ENCODE measurements around the gene RNF212B.
"Not testable (repeated sequence)": the region's sequence is repeated elsewhere in the genome, so short reads cannot be mapped to it uniquely, and the experiment has no call there.

The RNF212B gene

GRCh38 chr14:23207146-23207540 lies 30.6 kb upstream of the RNF212B start:
- no peak for DNase-seq (ENCODE audit: low read depth)
- TF ChIP-seq POLR2A (IDR thresholded peaks at IDR 0.05; ENCODE audit: extremely low read depth, insufficient read length), result no peak
- no peak for TF ChIP-seq MYC (IDR thresholded peaks at IDR 0.05; ENCODE audit: low read depth, low read length)
- TF ChIP-seq, protein P1, sequence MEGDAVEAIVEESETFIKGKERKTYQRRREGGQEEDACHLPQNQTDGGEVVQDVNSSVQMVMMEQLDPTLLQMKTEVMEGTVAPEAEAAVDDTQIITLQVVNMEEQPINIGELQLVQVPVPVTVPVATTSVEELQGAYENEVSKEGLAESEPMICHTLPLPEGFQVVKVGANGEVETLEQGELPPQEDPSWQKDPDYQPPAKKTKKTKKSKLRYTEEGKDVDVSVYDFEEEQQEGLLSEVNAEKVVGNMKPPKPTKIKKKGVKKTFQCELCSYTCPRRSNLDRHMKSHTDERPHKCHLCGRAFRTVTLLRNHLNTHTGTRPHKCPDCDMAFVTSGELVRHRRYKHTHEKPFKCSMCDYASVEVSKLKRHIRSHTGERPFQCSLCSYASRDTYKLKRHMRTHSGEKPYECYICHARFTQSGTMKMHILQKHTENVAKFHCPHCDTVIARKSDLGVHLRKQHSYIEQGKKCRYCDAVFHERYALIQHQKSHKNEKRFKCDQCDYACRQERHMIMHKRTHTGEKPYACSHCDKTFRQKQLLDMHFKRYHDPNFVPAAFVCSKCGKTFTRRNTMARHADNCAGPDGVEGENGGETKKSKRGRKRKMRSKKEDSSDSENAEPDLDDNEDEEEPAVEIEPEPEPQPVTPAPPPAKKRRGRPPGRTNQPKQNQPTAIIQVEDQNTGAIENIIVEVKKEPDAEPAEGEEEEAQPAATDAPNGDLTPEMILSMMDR (IDR thresholded peaks at IDR 0.05; ENCODE audit: low read depth, low read length), result no peak
- TF ChIP-seq, protein P2, sequence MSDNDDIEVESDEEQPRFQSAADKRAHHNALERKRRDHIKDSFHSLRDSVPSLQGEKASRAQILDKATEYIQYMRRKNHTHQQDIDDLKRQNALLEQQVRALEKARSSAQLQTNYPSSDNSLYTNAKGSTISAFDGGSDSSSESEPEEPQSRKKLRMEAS (IDR thresholded peaks at IDR 0.05; ENCODE audit: low read depth, low read length), result no peak
- no peak overlapping the region for H3K4me3 ChIP-seq (ENCODE audit: low read depth, low read length)

- H3K4me3 ChIP-seq (ENCODE audit: low read depth, low read length), result no peak overlapping the region
- TF ChIP-seq MYC (IDR thresholded peaks at IDR 0.05; ENCODE audit: low read depth, low read length), result no peak
- DNase-seq (ENCODE audit: low read depth), result no peak
These were observed 29.4 kb upstream of the RNF212B start for GRCh38 chr14:23208324-23208723.

- DNase-seq (ENCODE audit: low read depth), result no peak
- no peak overlapping the region for H3K4me3 ChIP-seq (ENCODE audit: low read depth, low read length)
- TF ChIP-seq, protein P2 (IDR thresholded peaks at IDR 0.05; ENCODE audit: low read depth, low read length), result no peak
- no peak for TF ChIP-seq POLR2A (IDR thresholded peaks at IDR 0.05; ENCODE audit: extremely low read depth, insufficient read length)
- TF ChIP-seq, protein P1 (IDR thresholded peaks at IDR 0.05; ENCODE audit: low read depth, low read length), result no peak
- no peak for TF ChIP-seq MYC (IDR thresholded peaks at IDR 0.05; ENCODE audit: low read depth, low read length)
These were observed 27.9 kb upstream of the RNF212B start for GRCh38 chr14:23209651-23210423.

- DNase-seq (ENCODE audit: low read depth), result no peak
- TF ChIP-seq POLR2A (IDR thresholded peaks at IDR 0.05; ENCODE audit: extremely low read depth, insufficient read length) (no peak), MYC (IDR thresholded peaks at IDR 0.05; ENCODE audit: low read depth, low read length) (no peak)
- TF ChIP-seq, protein P1 (IDR thresholded peaks at IDR 0.05; ENCODE audit: low read depth, low read length), result no peak
- TF ChIP-seq, protein P2 (IDR thresholded peaks at IDR 0.05; ENCODE audit: low read depth, low read length), result no peak
- no peak overlapping the region for H3K4me3 ChIP-seq (ENCODE audit: low read depth, low read length)
These were observed 22.3 kb upstream of the RNF212B start for GRCh38 chr14:23215421-23215820.

DNA sequence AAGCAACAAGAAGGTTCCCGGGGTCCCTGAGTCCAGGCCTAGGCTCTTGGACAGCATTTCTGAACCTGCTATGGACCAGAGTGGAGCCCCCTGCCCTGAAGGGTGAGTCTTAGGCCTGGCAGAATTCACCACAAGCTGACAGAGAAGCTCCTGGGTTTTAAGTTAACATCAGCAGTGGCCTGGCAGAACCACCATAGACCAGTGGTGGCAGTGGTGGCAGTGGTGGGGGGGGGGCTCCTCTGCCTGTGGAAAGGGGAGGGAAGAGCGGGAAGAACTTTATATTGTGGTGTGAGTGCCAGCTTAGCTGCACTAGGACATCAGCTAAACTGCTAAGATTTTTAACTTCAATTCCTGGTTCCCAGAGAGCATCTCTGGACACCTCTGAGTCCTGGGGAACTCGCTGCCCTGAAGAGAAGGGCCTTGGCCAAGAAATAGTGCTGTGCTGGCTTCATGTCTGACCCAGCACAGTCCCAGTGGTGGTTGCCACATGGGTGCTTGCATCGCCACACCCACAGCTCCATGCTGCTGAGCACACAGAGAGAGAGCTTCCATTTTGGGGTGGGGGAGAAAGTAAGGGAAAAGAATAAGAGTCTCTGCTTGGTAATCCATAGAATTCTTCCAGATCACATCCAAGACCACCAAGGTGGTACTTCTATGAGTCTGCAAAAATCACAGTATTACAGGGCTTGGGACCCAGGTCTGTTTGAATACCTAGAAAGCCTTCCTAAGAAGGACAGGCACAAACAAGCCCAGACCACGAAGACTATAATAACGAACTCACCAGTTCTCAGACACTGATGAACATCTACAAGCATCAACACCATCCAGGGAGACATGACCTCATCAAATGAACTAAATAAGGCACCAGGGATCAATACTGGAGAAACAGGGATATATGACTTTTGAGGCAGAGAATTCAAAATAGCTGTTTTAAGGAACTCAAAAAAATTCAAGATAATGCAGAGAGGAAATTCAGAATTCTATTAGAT lies 20.4 kb upstream of the RNF212B start:
- H3K4me3 ChIP-seq (ENCODE audit: low read depth, low read length), result no peak overlapping the region
- TF ChIP-seq, protein P2 (IDR thresholded peaks at IDR 0.05; ENCODE audit: low read depth, low read length), result no peak
- DNase-seq (ENCODE audit: low read depth), result no peak

- no peak overlapping the region for H3K4me3 ChIP-seq (ENCODE audit: low read depth, low read length)
- no peak for DNase-seq (ENCODE audit: low read depth)
- TF ChIP-seq MYC (IDR thresholded peaks at IDR 0.05; ENCODE audit: low read depth, low read length) (no peak), POLR2A (IDR thresholded peaks at IDR 0.05; ENCODE audit: extremely low read depth, insufficient read length) (no peak)
- TF ChIP-seq, protein P2 (IDR thresholded peaks at IDR 0.05; ENCODE audit: low read depth, low read length), result no peak
- TF ChIP-seq, protein P1 (IDR thresholded peaks at IDR 0.05; ENCODE audit: low read depth, low read length), result no peak
These were observed 18.7 kb upstream of the RNF212B start for GRCh38 chr14:23219075-23219474.

GRCh38 chr14:23224958-23225357 lies 12.8 kb upstream of the RNF212B start:
- not testable (repeated sequence) for DNase-seq (ENCODE audit: low read depth); H3K4me3 ChIP-seq (ENCODE audit: low read depth, low read length)
